Measurements from ENCODE around the gene CGB7.

Gene CGB7

GRCh38 chr19:49069026-49069425, 11.5 kb upstream of the CGB7 start:
- no peak for TF ChIP-seq TAF1 (IDR thresholded peaks at IDR 0.05; ENCODE audit: borderline replicate concordance, insufficient read depth, low read length)
- no peak for TF ChIP-seq REST (IDR thresholded peaks at IDR 0.05; ENCODE audit: insufficient read depth in 1 of 2, low read depth in 2 of 2, low read length in 2 of 2)
- no peak for TF ChIP-seq FOXP2 (optimal IDR thresholded peaks at IDR 0.05; ENCODE audit: borderline replicate concordance, extremely low read depth, extremely low read length, insufficient read depth)
- no peak for TF ChIP-seq POLR2AphosphoS5 (IDR thresholded peaks at IDR 0.05; ENCODE audit: low read depth, low read length)
- TF ChIP-seq SIN3A (IDR thresholded peaks at IDR 0.05; ENCODE audit: borderline replicate concordance, insufficient read depth, low read length) = no peak

- no peak for TF ChIP-seq REST (IDR thresholded peaks at IDR 0.05; ENCODE audit: insufficient read depth in 1 of 2, low read depth in 2 of 2, low read length in 2 of 2)
- no peak for TF ChIP-seq SIN3A (IDR thresholded peaks at IDR 0.05; ENCODE audit: borderline replicate concordance, insufficient read depth, low read length)
- TF ChIP-seq FOXP2 (optimal IDR thresholded peaks at IDR 0.05; ENCODE audit: borderline replicate concordance, extremely low read depth, extremely low read length, insufficient read depth) = no peak
- TF ChIP-seq POLR2AphosphoS5 (IDR thresholded peaks at IDR 0.05; ENCODE audit: low read depth, low read length) = no peak
- no peak for TF ChIP-seq TAF1 (IDR thresholded peaks at IDR 0.05; ENCODE audit: borderline replicate concordance, insufficient read depth, low read length)
These were observed 10.0 kb upstream of the CGB7 start for GRCh38 chr19:49067554-49067953.

- TF ChIP-seq SIN3A (IDR thresholded peaks at IDR 0.05; ENCODE audit: borderline replicate concordance, insufficient read depth, low read length) (no peak), REST (IDR thresholded peaks at IDR 0.05; ENCODE audit: insufficient read depth in 1 of 2, low read depth in 2 of 2, low read length in 2 of 2) (no peak), POLR2AphosphoS5 (IDR thresholded peaks at IDR 0.05; ENCODE audit: low read depth, low read length) (no peak), FOXP2 (optimal IDR thresholded peaks at IDR 0.05; ENCODE audit: borderline replicate concordance, extremely low read depth, extremely low read length, insufficient read depth) (no peak), TAF1 (IDR thresholded peaks at IDR 0.05; ENCODE audit: borderline replicate concordance, insufficient read depth, low read length) (no peak)
These were observed 8.5 kb upstream of the CGB7 start for GRCh38 chr19:49065905-49066512.

- TF ChIP-seq SIN3A (IDR thresholded peaks at IDR 0.05; ENCODE audit: borderline replicate concordance, insufficient read depth, low read length) = no peak
- no peak for TF ChIP-seq REST (IDR thresholded peaks at IDR 0.05; ENCODE audit: insufficient read depth in 1 of 2, low read depth in 2 of 2, low read length in 2 of 2)
- no peak for TF ChIP-seq TAF1 (IDR thresholded peaks at IDR 0.05; ENCODE audit: borderline replicate concordance, insufficient read depth, low read length)
- no peak for TF ChIP-seq POLR2AphosphoS5 (IDR thresholded peaks at IDR 0.05; ENCODE audit: low read depth, low read length)
- TF ChIP-seq FOXP2 (optimal IDR thresholded peaks at IDR 0.05; ENCODE audit: borderline replicate concordance, extremely low read depth, extremely low read length, insufficient read depth) = no peak
These were observed 7.4 kb upstream of the CGB7 start, which contains the start of gene NTF4 for GRCh38 chr19:49064768-49065611. Gene NTF4, minus strand, starts transcription at chr19:49064818. Its CDS starts 2,821 bp downstream, at chr19:49061997.
